NCI-H82 treated with DMSO at 0.1 percent for 48 hours (cell line): ENCODE data around the gene MN1.

Source experiments
- DNase-seq: peaks from one replicate; lab custom pipeline; 2025; ENCODE audit not compliant: unreplicated experiment; lab: John Stamatoyannopoulos, UW

MN1 gene

DNA sequence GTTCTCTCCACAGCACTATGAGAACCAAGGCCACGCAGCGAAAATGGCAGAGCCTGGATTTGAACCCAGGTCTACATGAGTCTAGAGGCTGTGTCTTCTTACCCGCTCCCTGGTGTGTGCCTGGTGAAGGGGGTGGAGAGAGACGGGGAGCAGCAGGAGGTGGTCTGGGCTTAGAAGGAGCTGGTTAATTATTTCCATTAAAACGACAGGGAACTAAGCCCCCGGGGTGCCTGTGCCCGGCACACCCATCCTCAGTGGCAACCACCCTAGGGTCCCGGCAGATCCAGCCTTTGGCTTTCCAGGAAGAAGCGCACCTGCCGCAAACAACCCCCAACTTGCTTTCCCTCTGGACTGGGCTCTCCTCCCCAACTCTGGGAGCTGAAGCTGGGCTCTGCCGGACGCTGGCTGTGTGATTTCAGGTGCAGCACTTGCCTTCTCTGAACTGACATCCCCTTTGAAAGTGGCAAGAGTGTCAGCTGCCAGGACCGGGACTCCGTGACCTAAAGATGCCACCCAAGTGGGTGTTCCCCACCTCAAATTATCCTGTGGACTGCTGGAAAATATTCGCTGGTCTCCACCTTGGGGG is 35.8 kb downstream of the MN1 start:
- DNase-seq, result no peak

DNA sequence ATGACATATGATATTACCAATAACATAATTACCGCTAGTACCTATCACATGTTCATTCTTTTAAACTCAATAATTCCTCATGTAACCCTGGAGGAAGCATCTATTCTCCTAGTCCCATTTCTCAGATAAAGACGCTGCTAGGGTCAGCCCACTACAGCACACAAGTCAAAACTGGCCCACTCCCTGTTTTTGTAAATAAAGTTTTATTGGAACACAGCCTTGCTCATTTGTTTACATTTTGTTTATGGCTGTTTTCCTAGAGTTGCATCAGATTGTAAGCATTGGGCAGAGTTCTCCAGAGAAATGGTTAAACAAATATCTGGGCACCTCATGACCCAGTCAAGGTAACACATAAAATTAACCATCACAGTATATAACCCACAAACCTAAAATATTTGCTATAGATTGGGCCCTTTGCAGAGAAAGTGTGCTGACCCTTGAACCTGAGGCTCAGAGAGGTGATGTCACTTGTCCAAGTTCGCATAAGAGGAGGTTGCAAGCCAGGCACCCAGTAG is 36.8 kb downstream of the MN1 start:
- DNase-seq, result no peak

DNA sequence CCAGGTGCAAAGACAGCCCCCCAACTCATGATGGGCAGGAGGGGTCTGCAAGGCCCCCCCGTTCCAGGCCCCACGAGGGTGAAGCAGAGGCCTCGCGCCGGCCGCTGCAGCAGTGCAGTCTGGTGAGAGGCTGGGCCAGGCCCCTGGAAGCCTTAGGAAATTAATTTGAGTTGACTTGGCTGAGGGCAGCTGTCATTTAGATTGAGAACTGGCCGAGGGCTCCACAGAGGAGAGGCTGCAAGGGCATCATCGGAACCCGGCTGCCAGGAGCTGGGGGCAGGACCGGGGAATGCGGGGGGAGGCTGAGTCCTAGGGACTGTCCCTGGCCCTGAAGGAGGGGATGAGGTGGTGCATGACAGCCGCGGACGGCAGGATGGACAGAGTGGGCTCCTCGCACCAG is 39.9 kb downstream of the MN1 start:
- no peak for DNase-seq

DNA sequence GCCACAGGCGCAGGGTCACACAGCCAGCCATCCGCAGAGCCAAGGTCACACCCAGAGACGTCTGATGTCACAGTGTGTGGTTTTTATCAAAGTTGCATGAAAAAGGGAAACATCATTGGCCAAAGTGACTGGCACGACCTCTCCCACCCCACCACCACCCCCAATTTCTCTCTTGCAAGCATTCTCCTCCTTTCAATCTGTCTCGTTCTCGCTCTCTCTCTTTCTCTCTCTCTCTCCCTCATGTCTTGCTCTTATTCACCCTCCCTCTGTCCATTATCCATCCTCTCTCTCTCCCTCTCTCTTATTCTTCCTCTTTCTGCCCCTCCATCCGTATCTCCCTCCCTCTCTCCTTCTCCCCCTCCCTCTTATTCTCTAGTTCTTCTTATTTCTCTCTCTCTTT is 40.6 kb downstream of the MN1 start:
- DNase-seq, result no peak

DNA sequence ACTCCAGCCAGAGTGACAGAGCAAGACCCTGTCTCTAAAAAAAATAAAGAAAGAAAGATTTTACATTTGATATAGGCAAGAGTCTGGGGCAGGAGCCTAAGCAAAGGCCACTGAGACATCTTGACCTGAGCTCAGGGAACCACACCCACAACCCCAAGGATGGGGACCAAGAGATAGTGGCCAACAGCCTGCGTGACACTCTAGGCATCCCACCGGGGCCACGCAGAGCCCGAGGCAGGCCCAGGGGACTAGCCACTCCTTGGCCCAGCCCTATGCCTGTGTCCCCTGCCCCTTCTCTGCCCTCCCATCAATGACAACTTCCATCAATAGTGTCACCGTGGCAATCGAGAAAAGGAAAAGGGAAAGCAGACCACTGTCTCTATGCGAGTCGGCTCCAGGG is 41.1 kb downstream of the MN1 start:
- DNase-seq, result no peak

DNA sequence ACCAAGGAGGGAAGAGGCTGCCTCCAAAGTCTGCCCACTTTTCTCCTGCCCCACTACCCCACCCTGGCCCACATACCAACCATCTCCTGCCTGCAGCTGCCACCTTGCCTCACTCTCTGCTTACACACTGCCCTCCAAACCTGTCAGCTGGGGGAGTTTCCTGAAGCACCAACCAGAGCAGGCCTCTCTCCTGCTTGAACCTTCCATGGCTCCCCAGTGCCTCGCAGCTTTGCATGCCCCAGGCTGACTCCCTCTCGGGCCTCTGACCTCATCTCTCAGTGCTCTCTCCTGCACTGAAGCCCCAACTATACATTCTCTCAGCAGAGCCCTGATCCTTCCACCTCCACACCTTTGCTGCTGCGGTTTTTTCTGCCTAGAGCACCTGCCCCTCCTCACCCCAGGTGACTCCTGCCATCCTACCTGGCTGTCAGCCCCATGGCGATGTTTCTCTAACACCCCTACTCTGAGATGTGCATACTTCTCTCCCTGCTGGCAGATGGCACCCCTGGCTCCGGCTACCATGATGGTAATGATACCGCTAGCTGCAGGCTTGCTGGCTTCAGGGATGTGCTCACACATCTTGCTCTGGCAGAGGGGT is 43.5 kb downstream of the MN1 start:
- no peak for DNase-seq

DNA sequence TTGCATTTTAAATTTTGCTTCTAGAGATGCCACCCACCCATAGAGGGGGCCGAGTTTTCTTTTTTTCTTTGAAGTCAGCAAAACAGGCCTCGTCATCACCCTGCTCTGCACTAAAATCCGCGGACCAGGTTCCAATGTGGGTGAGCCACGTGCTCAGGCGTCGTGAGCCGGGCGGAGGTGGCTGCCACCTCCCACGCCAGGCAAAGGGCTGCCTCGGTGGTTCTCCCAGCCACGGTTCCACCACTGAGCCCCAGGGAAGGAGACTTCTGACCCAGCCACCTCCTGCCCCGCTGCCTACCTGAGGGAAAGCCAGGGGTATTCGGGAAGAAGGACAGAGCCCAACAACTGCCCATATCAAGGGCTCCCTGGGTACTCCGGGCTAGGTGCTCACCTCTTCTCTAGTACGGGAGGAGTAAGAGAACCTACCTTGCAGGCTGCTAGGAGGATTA is 45.3 kb downstream of the MN1 start:
- no peak for DNase-seq

DNA sequence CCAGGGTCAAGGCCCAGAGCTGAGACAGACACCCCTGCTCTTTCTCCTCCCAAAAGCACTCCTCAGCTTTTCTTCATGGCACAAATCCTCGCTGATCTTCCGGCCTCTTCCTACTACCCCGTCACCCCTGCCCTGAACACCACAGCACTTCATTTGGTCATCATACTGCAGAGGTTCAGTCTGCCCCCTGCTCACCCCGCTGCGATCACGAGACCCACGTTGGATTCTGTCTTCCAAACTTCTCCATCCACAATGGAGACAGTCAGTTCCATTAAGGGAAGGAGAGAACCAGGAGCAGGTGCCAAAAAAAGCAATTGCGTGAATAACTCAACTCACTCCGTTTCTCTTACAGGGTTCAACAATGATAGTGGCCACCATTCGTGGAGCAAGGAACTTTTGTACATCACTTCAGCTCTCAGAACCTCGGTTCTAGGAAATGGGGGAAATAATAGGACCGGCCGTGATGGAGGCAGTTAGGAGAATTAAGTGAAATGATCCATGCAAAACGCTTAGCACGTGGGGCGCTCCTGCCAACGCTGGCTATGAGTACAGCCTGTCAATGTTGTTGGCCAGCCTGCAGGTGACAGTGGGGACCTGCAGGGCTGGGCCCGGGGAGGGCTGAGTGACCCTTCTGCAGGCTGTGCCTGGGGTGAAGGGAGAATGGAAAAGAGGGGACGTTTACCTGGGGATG is 45.9 kb downstream of the MN1 start:
- DNase-seq, result no peak

DNA sequence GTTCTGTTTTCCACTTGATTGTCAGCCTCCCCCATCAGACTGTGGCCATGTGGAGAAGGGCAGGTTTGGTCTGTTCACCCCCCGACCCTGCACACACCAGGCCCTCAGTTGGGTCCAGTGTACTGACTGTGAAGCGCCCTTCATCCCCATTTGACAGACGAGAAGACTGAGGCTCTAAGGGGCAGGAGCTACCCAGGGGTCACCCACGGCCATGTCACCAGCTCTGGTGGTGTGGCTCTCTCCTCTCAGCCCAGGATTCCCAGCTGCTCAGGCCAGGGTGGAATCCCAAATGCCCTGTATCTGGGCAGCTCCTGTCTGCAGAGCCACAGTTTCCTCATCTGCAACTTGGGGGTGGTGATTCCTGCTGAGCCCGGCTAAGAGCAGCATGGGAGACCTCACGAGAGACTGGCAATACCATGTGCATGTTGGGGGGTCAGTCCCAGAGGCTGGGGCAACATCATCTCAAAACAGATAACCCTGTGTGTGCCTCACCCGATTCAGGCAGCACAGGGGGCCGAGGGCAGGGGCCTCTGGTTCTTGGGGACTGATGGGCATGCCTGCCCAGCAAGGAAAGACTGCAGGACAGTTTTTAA is 46.6 kb downstream of the MN1 start:
- DNase-seq, result no peak

DNA sequence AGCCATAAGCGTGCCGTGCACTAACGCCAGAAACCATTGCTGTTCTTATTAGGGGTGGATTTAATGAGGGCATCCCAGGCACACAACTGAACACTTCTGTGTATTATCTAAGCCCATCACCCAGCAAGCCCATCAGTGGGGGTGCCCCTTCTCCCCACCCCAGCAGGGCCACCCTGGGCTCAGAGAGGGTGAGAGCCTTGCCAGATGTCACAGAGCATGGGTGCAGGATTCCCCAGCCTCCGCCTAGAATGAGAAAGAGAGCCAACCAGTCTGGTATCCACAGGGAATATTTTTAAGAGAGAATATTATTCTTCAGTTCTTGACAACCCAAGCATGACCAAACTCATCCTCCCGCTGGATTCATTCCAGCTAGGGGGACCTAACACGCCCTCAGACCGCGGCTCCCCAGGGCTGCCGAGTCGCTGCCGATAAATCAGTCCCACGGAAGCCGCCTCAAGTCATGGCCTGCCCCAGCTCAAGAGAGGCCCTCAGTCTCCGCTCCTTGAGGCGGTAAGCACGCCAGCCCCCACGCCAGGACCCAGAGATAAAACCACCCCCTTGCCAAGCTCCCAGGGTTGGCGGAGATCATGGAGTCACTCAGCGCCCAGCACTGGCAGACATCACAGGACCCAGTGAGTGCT is 47.2 kb downstream of the MN1 start:
- DNase-seq, result no peak

DNA sequence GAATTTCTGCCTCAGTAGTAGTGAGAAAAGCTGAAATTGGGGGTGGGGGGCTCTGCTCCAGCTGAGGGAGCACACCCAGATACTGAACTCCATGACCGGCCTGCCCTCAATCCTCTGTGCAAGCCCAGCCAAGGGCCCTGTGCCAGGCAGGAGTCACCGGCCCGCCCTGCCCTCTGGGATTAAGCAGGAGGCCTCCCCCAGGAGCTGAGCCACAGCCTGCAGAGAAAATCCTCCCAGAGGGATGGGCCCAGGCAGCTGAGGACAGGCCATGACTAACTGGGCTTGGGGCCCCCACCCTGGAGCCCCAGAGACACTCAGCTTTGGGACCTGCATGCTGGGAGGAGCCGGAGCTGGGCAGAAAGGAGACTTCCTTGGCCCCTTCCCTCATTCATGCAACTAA is 48.8 kb downstream of the MN1 start:
- DNase-seq, result no peak

DNA sequence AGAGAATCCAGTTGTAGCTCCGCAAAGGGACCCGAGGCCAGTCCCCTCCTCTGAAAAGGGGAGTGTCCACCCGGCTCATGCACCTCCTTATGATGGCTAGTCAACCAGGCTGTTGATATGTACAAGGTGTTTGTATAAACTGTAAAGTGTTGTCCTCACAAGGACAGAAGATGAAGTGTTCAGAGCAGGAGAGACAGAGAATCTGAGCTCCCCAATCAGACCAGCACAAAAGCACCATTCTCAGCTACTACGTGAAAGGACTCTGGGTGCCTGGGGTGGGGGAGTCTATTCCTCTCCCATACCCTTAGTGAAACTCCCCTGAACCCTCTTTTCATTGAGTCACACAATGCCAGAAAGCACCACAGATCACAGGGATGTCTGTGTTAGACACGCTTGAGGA is 49.4 kb downstream of the MN1 start:
- no peak for DNase-seq

DNA sequence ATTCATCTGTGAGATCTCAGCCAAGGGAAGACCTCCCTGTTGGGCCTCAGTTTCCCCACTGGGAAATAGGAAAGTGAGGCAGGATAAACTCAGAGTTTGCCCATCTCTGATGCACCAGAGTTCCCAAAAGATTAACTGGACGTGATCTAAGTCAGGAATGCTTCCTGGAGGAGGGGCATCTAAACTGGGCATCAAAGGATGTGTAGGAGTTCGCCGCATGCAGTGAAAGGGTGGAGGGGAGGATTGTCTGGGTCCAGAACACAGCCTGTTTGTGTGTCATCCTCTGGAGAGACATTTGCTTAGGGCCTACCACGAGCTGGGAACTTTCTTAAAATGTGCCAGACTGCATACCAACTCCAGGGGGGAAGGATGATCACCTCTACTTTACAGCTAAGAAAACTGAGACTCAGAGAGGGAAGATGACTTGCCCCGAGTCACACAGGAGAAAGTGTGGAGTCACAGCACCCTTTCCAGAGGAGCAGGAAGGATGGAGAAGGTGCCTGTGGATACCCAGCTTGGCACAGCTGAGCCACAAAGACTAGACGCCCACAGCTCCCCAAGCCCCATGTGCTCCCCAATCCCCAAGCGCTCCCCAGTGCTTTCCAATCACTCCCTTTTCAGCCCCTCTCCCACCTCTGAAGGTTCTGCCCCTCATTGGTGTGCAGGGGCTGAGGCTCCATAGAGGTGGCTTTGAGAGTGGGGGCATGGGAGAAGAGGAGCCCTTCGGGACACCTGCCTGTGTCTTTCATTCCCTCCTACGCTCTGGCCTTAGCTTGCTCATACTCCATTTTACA is 50.1 kb downstream of the MN1 start:
- DNase-seq, result no peak

DNA sequence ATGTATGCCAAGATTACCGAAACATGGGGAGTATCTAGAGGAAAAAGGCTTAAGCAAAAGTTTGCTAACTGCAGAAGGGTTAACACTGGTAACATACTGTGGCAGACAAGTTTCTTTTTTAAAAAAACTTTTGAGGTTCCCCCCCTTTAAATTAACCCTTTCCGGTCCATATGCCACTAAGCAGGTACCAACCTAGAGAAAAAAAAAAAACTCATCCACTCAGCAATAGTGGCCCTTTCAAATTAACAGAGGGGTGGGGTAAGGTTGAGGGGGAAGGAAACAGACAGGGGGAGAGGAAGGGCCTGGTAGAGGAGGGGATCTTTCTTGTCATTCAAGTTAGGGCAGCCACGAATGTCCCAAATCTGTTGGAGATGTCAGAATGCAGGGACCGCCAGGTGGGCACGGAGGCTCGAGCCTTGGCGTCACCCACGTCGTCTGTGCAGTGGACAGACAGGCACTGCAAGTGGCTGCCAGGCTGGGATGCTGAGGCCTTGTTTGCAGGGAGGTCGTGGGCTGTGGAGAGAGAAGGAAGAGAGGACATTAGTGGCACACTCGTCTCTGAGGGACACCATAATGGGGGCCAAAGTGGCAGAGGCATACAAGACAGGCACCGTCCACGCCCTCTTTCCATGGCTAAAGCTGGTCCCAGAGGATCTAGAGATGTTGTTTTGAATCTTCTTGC is 50.8 kb downstream of the MN1 start:
- no peak for DNase-seq

DNA sequence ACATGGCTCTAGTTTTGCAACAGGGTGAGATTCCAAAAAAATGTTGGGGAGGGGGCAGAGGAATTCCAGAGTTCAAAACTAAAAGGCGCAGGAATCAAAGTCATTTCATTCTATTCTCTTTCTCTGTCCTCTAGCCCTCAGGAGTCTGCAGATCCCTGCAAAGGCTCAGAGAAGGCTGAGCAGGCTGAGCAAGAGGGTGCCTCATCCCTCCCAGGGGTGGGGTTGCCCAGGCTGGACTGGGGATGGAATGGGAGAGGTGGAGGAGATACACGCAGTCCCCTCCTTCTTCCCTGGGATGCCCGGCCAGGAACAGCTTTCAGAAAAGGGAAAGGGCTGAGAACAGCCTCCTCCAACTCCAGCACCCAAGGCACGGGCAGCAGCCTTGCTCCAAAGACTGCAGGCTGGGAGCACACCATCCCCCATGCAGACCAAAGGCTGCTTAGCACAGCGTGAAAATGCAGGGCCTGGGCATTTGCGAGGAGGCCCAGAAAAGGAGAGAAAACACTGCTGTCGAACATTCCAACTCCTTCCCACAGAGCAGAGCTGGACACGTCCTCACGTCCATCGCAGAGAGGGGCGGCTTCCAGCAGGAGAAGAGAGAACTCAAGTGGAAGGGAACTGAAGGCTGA is 51.8 kb downstream of the MN1 start:
- DNase-seq, result no peak

DNA sequence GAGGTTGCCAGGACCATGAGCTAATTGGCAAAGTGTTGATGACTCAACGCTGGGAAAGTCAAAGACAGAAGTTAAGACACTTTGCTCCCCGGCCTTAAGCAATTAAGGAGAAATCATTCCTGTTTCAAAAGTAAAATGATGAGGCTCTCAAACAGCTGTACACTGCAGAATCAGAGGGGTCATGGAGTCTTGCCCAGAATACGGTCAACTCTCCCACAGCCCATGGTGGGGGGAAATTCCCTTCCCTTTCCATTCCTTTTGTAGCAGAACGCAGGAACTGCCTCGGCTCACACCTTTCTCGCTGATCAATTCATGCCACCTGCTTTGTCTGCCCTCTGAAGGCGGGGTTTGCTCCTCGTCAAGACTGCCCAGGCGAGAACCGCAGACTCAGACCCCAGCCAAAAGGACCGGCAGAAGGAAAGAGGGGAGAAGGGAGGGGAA is 52.8 kb downstream of the MN1 start:
- no peak for DNase-seq

DNA sequence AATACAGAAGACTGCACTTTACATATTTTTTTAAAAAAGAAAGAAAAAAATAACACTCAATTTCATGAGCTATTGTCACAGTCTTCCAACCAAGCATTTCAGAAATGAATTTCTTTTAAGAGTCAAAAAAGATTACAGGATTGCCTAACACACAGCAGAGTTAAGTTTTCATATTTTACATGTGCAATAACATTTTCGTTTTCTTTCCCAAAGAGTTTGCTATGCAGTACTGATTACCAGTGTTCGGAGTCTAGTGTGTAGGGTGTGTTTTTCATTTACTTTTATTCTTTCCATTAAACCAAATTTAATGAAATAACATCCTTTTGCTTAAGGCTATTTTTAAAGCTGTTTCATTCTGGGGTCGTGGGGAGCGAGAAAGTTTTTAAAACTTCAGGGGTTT is 53.2 kb downstream of the MN1 start:
- DNase-seq, result no peak

DNA sequence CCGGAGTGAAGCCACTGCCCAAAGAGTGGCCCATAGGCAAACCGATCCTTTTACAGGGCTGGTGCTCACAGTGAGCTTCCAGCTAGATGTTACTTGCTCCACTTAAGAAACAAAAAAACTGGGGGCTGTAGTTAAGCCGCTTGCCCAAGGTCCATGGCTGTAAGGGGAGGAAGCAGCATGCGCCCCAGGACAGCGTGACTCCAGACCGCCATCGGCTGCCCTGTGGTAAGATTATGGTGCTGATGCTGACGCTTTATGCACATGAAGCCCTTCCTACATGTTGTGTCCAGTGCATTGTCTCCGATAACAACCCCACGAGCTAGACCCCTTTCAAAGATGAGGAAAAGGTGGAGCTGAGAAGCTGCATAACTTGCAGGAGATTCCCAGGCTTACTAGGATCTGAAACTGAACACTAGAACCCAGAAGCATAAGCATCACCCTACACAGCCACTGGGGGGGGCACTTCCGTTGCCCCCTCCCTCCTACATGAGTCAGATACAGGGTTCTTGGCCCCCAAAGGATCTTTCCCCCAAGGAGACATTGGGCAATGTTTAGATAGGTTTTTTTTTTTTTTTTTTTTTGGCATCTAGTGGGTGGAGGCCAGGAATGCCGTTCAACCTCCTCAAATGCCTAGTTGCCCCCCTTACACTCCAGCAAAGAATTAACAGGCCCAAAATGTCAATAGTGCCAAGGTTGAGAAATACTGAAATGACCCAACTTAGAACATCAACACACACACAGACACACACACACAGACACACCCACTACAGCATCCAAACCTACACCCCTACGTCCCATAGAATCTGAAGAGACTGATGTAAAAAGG is 53.9 kb downstream of the MN1 start:
- no peak for DNase-seq

DNA sequence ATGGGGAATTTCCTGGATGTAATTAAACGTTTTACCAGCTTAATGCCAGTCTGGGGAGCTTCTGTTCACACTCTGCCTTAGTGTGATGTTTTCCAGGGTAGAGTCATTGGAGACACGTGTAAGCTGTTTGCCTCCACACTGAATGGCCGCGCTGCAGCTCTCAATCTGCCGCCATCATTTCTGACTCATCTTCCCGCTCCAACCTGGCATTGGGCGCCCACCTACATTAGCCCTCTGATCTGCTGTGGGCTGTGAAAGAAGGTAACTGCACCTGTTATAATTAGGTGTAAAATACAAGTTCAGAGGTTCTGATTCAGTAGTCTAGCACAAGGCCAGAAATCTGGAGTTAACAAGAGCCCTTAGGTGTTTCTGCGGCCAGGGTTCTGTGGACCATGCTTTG is 54.6 kb downstream of the MN1 start:
- no peak for DNase-seq
